HepG2 (cell line): ENCODE measurements around the gene PDE9A. TPM values are rescaled to one million over a fixed set of nuclear protein-coding genes. Genes with fewer than 3 reads are reported as not detected.

Experiments
- ATF1 ChIP-seq: IDR thresholded peaks from 2 replicates; pipeline ENCODE4 v1.6.1; 2016; ENCODE audit warnings: mild to moderate bottlenecking, control low read depth
- EP300 ChIP-seq, 3 experiments: sonication (generic) in 1 of 3; formaldehyde crosslinking in 1 of 3; IDR thresholded peaks; 2 replicates each; pipeline versions ENCODE4 v1.5.1 to v1.6.1; 2011 to 2020; ENCODE audit warnings: low read depth in 2 of 3, low read length in 2 of 3, borderline replicate concordance in 1 of 3, improper control_type of control experiment in 1 of 3, mild to moderate bottlenecking in 1 of 3, missing genetic modification reagents in 1 of 3, moderate library complexity in 1 of 3
- FOXA1 ChIP-seq, 2 experiments: fragments of 450-650 bp in 1 of 2; sonication (generic) in 1 of 2; formaldehyde crosslinking in 1 of 2; IDR thresholded peaks; 2 replicates each; pipeline versions ENCODE4 v1.4.0 to v1.6.1; 2016 to 2020; ENCODE audit warnings: missing genetic modification reagents in 1 of 2
- KDM5B ChIP-seq: sonication (generic); formaldehyde crosslinking; IDR thresholded peaks from 2 replicates; pipeline ENCODE4 v1.4.0; 2020; ENCODE audit warnings: missing genetic modification reagents, mild to moderate bottlenecking, borderline replicate concordance
- MYC ChIP-seq: sonication (generic); formaldehyde crosslinking; IDR thresholded peaks from 2 replicates; pipeline ENCODE4 v1.9.0; 2021; ENCODE audit warnings: missing genetic modification reagents, borderline replicate concordance
- NFATC3 ChIP-seq: sonication (generic); formaldehyde crosslinking; IDR thresholded peaks from 2 replicates; pipeline ENCODE4 v1.5.1; 2020; ENCODE audit warnings: mild to moderate bottlenecking, missing genetic modification reagents
- PRDM10 ChIP-seq: sonication (generic); formaldehyde crosslinking; IDR thresholded peaks from 2 replicates; pipeline ENCODE4 v1.4.0; 2020; ENCODE audit warnings: low read depth, missing genetic modification reagents
- RNF2 ChIP-seq: fragments of 450-650 bp; conservative IDR thresholded peaks from 2 replicates; pipeline ENCODE4 v1.6.1; 2016; ENCODE audit warnings: low read depth
- RXRB ChIP-seq: IDR thresholded peaks from 2 replicates; pipeline ENCODE4 v1.6.1; 2016; ENCODE audit warnings: borderline replicate concordance, missing genetic modification reagents, missing compliant biosample characterization
- ZBTB44 ChIP-seq: sonication (generic); formaldehyde crosslinking; IDR thresholded peaks from 2 replicates; pipeline ENCODE4 v1.4.0; 2020; ENCODE audit warnings: missing genetic modification reagents
- ZC3H4 ChIP-seq: sonication (generic); formaldehyde crosslinking; IDR thresholded peaks from 2 replicates; pipeline ENCODE4 v1.4.0; 2020; ENCODE audit warnings: missing genetic modification reagents, borderline replicate concordance
- ZEB1 ChIP-seq: IDR thresholded peaks from 2 replicates; pipeline ENCODE4 v1.6.1; 2012; ENCODE audit warnings: mild to moderate bottlenecking, low read depth, inconsistent platforms; ENCODE audit not compliant: insufficient replicate concordance
- ZNF510 ChIP-seq: sonication (generic); formaldehyde crosslinking; IDR thresholded peaks from 2 replicates; pipeline ENCODE4 v1.4.0; 2020; ENCODE audit warnings: low read depth, mild to moderate bottlenecking, missing genetic modification reagents
- ZNF713 ChIP-seq: sonication (generic); formaldehyde crosslinking; IDR thresholded peaks from 2 replicates; pipeline ENCODE4 v1.4.0; 2020; ENCODE audit warnings: mild to moderate bottlenecking, missing genetic modification reagents
- ZNF784 ChIP-seq: sonication (generic); formaldehyde crosslinking; IDR thresholded peaks from 2 replicates; pipeline ENCODE4 v1.5.1; 2020; ENCODE audit warnings: missing genetic modification reagents, mild to moderate bottlenecking, borderline replicate concordance
- polyA plus RNA-seq, 8 experiments: library from polyadenylated mRNA; depleted of rRNA in 3 of 8; stranded (reverse) in 7 of 8; unstranded in 1 of 8; fragments of >200 nt; fragmentation: Illumina TruSeq in 4 of 8; extraction: Trizol in 4 of 8; gene quantifications; 2 replicates each; pipeline versions ENCODE4 v1.2.1 to v1.2.3, GENCODE V29; 2011 to 2016; ENCODE audit warnings: low read depth in 4 of 8, missing spikeins in 1 of 8, mixed read lengths in 1 of 8; ENCODE audit not compliant: insufficient read depth in 1 of 8
- total RNA-seq, 5 experiments: library from RNA; depleted of rRNA; stranded (reverse); fragments of >200 nt; fragmentation: Illumina TruSeq; extraction: Trizol; gene quantifications; 2 replicates each; pipeline ENCODE4 v1.2.3, GENCODE V29; 2016; ENCODE audit warnings: low read depth in 1 of 5

PDE9A gene
- total and polyA plus RNA-seq, 2 of the 13 experiments (the other 11 are each of a cell fraction or from before 2014, with no cell fraction given): 4.6 to 19.7 TPM

GRCh38 chr21:42624095-42624790 is 29.2 kb upstream of the PDE9A start (continued):
- TF ChIP-seq RXRB (CRISPR knock-in tag) (peak; percentile 42), ATF1 (CRISPR knock-in tag) (peak; percentile 29; the same call in 1 of the 2 replicates), ZNF784 (CRISPR knock-in tag) (no peak; the same call in 1 of the 2 replicates), MYC (0 out of 2 replicates have a peak, but pooled peaks have one; percentile 36), PRDM10 (0 out of 2 replicates have a peak, but pooled peaks have one; percentile 34), ZNF510 (CRISPR knock-in tag) (no peak), ZBTB44 (CRISPR knock-in tag) (no peak), FOXA1 (IDR thresholded peaks at IDR 0.05) (no peak), FOXA1 (CRISPR knock-in tag; IDR thresholded peaks at IDR 0.05) (peak; percentile 51), NFATC3 (CRISPR knock-in tag) (no peak), ZC3H4 (CRISPR knock-in tag) (no peak), EP300 (IDR thresholded peaks at IDR 0.05; ENCODE audit: low read depth in 2 of 2, low read length in 2 of 2) (peak in 1 of 2 experiments; percentile 27; a peak in 1 of 4 replicates), EP300 (CRISPR knock-in tag; IDR thresholded peaks at IDR 0.05; ENCODE audit: borderline replicate concordance) (no peak), ZNF713 (CRISPR knock-in tag) (0 out of 2 replicates have a peak, but pooled peaks have one; percentile 53), RNF2 (no peak), ZEB1 (no peak), KDM5B (CRISPR knock-in tag) (peak; percentile 45; the same call in 1 of the 2 replicates)
